OCI-LY7 (cell line): ENCODE data around the gene SETD6.

ENCODE experiments used
- CTCF ChIP-seq: fragments of 200-600 bp; sonication (generic); conservative IDR thresholded peaks from 2 replicates; pipeline ENCODE4 v1.5.1; 2014; ENCODE audit warnings: mild to moderate bottlenecking, antibody characterized with exemption, low read length, moderate library complexity, mixed read lengths
- EZH2phosphoT487 ChIP-seq: fragments of 200-600 bp; sonication (generic); IDR thresholded peaks from 2 replicates; pipeline ENCODE4 v1.6.1; 2018; ENCODE audit warnings: low read depth, borderline replicate concordance, mild to moderate bottlenecking, mixed run types, antibody characterized with exemption, low read length, moderate library complexity, mixed read lengths

GRCh38 chr16:58502217-58502921, 12.9 kb upstream of the SETD6 start:
- TF ChIP-seq CTCF: no peak
- TF ChIP-seq EZH2phosphoT487: no peak
